Forelimb muscle (tissue), 1 donor: ENCODE data around the gene NAPB. TPM values are rescaled to one million over a fixed set of nuclear protein-coding genes. Genes with fewer than 3 reads are reported as not detected.

Experiments
- DNase-seq: peaks from one replicate; pipeline ENCODE4 v3.0.0-alpha.2; 2013; ENCODE audit warnings: low read depth
- polyA plus RNA-seq: library from polyadenylated mRNA; unstranded; fragments of 120-200 nt; gene quantifications from one replicate; pipeline ENCODE4 v1.2.1, GENCODE V29; 2013; ENCODE audit not compliant: insufficient read length

Gene NAPB
- polyA plus RNA-seq, 1 donor = 7.3 TPM

- DNase-seq = no peak
Observed at GRCh38 chr20:23344336-23344735, 77.0 kb downstream of the NAPB start.

GRCh38 chr20:23343590-23343989 is 77.7 kb downstream of the NAPB start:
- DNase-seq = no peak

DNA sequence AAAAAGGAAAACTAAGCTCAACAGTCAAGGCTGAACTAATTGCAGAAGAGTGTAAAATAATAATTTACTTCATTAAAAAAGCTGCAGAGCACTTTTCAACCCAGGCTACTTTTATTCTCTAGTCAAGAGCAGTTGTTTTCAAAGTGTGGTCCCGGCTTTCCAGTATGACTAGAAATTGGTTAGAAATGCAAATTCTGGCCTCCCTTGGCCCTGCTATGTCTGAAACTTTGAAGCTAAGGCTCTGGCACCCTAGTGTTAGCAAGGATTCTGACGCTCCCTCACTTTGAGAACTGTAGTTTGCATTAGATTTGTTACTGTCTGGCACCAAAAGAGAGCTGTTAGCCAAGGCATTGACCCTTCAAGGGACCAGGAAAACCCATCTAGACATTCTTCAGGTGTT is 80.2 kb downstream of the NAPB start:
- no peak for DNase-seq

DNA sequence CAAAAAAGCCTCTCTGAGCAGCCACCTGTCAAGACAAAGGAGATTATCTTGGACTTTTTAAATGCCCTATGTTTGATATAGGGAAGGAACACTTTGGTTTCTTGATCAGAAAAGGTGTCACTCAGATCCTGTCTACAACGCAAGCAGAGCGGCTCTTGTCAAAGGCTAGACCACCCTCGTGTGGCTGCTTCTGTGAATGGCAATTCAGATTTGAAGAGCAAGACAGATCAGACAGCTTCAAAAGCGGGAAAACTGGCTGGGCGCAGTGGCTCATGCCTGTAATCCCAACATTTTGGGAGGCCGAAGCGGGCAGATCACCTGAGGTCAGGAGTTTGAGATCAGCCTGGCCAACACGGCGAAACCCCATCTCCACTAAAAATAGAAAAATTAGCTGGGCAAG is 80.8 kb downstream of the NAPB start:
- DNase-seq = no peak

DNA sequence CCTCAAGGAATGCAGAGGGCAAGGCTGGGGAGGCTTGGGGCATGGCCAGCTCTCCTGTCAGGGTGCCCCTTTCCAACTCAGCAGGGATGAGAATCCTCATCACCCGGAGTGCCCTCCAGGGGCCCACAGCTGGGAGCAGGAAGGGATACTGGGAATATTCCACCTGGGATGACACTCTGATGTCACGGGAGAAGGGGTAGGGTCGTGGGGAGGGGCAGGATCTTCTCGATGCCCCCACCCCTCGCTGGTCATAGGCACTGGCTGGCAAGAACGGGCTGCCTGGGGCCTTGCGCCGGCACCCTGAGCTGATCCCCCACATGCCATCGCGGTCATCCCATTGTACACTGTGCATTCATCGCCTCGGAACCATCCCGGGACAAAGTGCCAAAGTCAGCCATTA is 81.3 kb downstream of the NAPB start:
- DNase-seq = no peak

DNA sequence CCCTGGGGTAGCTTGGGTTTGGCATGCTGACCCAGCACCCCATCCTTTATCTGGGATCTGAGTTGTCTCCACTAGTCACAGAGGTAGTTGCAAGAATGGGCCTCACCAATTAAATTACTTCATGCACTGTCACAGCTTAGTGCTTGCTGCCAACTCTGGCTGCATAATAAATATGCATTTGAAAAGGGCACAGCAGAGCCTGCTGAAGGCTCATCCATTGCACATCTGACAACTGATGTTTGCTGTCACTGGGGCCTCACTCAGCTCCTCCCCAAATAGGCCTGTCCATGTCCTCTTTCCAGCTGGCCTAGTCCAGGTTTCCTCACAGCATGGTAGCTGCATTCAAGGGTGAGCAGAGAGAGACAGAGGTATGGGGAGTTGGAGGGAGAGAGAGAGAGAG is 84.0 kb downstream of the NAPB start:
- no peak for DNase-seq

- DNase-seq = no peak
Observed at GRCh38 chr20:23336476-23336875, 84.8 kb downstream of the NAPB start.

DNA sequence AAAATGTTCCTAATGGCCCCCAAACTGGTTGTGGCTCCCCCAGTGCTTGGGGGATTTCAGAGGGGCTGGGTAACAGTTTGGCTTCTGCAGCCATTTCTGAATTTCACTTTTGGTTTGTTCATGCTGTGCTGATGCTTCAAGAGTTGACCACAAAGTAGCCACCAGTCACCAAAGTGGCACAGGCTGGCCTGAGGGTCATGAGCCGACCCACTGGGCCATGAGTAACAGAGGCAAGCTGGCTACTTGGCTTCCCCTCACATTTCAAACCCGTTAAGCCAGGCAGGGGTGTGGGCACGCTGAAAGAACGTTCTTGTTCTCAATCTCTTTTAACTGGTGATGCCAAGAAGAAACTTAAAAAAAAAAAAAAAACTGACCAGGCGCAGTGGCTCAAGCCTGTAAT is 85.8 kb downstream of the NAPB start:
- DNase-seq = no peak

- DNase-seq = no peak
Observed at GRCh38 chr20:23334111-23334510, 87.2 kb downstream of the NAPB start.

- no peak for DNase-seq
Observed at GRCh38 chr20:23332467-23332866, 88.8 kb downstream of the NAPB start.

DNA sequence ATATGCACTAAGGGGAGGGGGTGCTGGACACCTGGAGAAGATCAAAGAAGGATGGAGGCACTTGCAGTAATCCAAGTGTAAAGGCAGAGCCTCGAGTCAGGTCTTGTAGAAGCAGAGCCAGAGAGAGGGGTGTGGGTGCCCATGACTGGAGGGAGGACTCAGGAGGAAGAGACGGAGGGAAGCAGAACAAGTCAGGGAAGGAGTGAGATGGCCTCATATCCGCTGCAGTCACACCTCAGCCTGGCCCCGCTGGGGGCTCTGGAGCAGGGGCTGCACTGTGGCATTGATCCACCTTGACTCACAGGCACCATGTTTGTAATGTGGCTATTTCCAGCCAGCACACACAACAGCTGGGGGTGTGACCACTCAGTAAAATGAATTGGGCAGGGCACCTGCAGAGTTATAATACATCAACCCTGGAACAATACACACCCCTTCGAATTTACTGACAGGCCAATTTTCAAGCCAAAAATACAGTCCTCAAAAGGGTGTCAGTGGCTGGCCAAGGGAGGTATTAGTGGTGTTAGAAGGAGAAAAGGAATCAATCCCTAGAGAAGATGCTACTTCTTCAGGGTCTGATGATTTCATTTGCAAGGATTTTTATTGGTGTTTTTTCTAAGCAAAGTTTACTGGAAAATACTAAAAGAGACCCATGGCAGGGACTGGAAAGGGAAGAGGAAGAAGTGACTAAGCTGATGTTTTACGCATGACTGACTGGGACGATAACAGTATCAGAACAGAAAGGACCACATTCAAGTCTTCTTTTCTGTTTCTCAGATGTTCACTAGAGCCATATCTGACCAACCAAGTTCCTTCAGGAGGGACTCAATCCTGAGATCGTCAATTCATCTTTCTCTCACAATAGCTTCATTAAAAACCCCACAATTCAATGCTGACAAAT is 89.6 kb downstream of the NAPB start:
- DNase-seq = no peak

GRCh38 chr20:23327617-23328333 is 93.5 kb downstream of the NAPB start:
- no peak for DNase-seq

- DNase-seq = no peak
Observed at GRCh38 chr20:23326774-23327173, 94.5 kb downstream of the NAPB start.

GRCh38 chr20:23325107-23325506 is 96.2 kb downstream of the NAPB start:
- no peak for DNase-seq

Other genes with a start within 250 kb of the NAPB start
- 10.5 TPM for gene NXT1, start 70.7 kb downstream of the NAPB start, polyA plus RNA-seq
- 7.5 TPM for gene GZF1, start 59.3 kb downstream of the NAPB start, polyA plus RNA-seq
- gene CSTL1, start 18.2 kb upstream of the NAPB start, polyA plus RNA-seq = not detected
- gene CST11, start 31.4 kb upstream of the NAPB start, polyA plus RNA-seq = not detected
- not detected for gene CST8, start 69.6 kb upstream of the NAPB start, polyA plus RNA-seq
- gene CST9L, start 147.0 kb upstream of the NAPB start, polyA plus RNA-seq = not detected
- gene CST9, start 184.4 kb upstream of the NAPB start, polyA plus RNA-seq = not detected
- 101 TPM for gene CST3, start 216.5 kb upstream of the NAPB start, polyA plus RNA-seq